Pancreas (tissue), 10 donors: Measurements from ENCODE around the gene NHLRC3. TPM values are rescaled to one million over a fixed set of nuclear protein-coding genes. Genes with fewer than 3 reads are reported as not detected.

Source experiments
- ATAC-seq, 4 donors: fragments of 200-7000 bp; cut with Tn5 transposase; one replicate each; pipeline versions ENCODE4 v1.8.0 to v1.9.1; 2020; ENCODE audit warnings: mild to moderate bottlenecking in 4 of 4, moderate library complexity in 4 of 4
- DNase-seq, 6 donors: peaks; one replicate each; pipeline ENCODE4 v3.0.0-alpha.2; 2020
- FAIRE-seq: peaks from 2 replicates; lab custom pipeline; 2012; peaks lifted over from hg19 to GRCh38; lab: Jason Lieb, UNC
- H3K27ac ChIP-seq, 4 donors: fragments of 200-600 bp; sonication (generic); 1 replicate in 3 of 4; 2 replicates in 1 of 4; pipeline versions ENCODE4 v1.5.0 to v1.8.0; 2020
- H3K27me3 ChIP-seq, 4 donors: fragments of 200-600 bp; one replicate each; pipeline ENCODE4 v1.8.0; 2021
- H3K36me3 ChIP-seq, 3 donors: fragments of 200-600 bp; sonication (generic) in 1 of 3; one replicate each; pipeline versions ENCODE4 v1.5.0 to v1.8.0; 2020 to 2021
- H3K4me1 ChIP-seq, 3 donors: fragments of 200-600 bp; one replicate each; pipeline ENCODE4 v1.8.0; 2021
- H3K4me3 ChIP-seq, 4 donors: fragments of 200-600 bp; sonication (generic) in 2 of 4; one replicate each; pipeline versions ENCODE4 v1.5.0 to v1.8.0; 2020 to 2021
- H3K9me3 ChIP-seq, 4 donors: fragments of 200-600 bp; one replicate each; pipeline ENCODE4 v1.8.0; 2021
- CTCF ChIP-seq, 4 donors: fragments of 200-600 bp; sonication (generic) in 3 of 4; IDR thresholded peaks; one replicate each; pipeline versions ENCODE4 v1.5.0 to v1.8.0; 2021; ENCODE audit warnings: antibody characterized with exemption in 4 of 4
- WGBS, 2 donors: extraction: QIAGEN DNeasy Blood & Tissue Kit; methylation state at CpG; one replicate each; pipeline ENCODE4 v1.1.7; 2013; 5-methylcytosine and 5-hydroxymethylcytosine counted together
- intact Hi-C, 3 donors: fragments of 100-400 bp; cut with DNase I; formaldehyde crosslinking; loops; one replicate each; pipeline versions ENCODE4 v1.11.1 to v1.14.2; 2022
- polyA plus RNA-seq, 2 donors: library from polyadenylated mRNA; stranded (reverse); fragments of 200-250 nt; gene quantifications; one replicate each; pipeline ENCODE4 v1.2.3, GENCODE V29; 2013
- total RNA-seq, 6 donors: library from RNA; stranded (reverse); fragmentation: NEBNext Ultra II Directional in 4 of 6; extraction: Animal tissue kit (Norgen Biotek cat#: 25700) in 4 of 6; gene quantifications; one replicate each; pipeline versions ENCODE4 v1.2.1 to v1.2.4, GENCODE V29; 2021 to 2023
- donor health status: healthy with polysubstance abuse.
- donor health status: DM: no; HTN: no; CAD: no; lungs with moderate emphysema.
- donor health status: DM: no; HTN: no; CAD: no.
- donor health status: control.
- donor health status: control.
- donor health status: Bipolar disorder and iron deficiency.
- donor health status: DM: yes; HTN: yes; CAD: no.
- donor health status: DM: no; HTN: no; CAD: no.
- donor health status: DM: no; HTN: no; CAD: no.
- donor health status: DM: yes; HTN: yes; CAD: no.

NHLRC3 gene
- total and polyA plus RNA-seq, 8 donors: 6.9 to 15.2 (median 10.0) TPM

- ATAC-seq: no peak
- DNase-seq: no peak
- FAIRE-seq: no peak
- Histone ChIP-seq H3K4me3 (no peak overlapping the region), H3K9me3 (no peaks in the 10 kb centered on the region), H3K27me3 (no peaks in the 10 kb centered on the region), H3K4me1 (no peaks in the 10 kb centered on the region), H3K36me3 (peaks cover 0 to 60% (median 26%) of the 10 kb centered on the region in 3 donors), H3K27ac (no peak overlapping the region)
- no peak for TF ChIP-seq CTCF (IDR thresholded peaks at IDR 0.05)
- intact Hi-C loops: no loop called here
- 86 to 88% methylated on average over 7 of the region's 7 CpGs for WGBS, 2 donors
Measured at GRCh38 chr13:39012608-39013007, 25.6 kb upstream of the NHLRC3 start.

GRCh38 chr13:39013462-39013861, 24.8 kb upstream of the NHLRC3 start:
- H3K27ac ChIP-seq: no peak overlapping the region
- no peak for DNase-seq
- no peaks in the 10 kb centered on the region for H3K4me1 ChIP-seq
- FAIRE-seq: no peak
- H3K27me3 ChIP-seq: no peaks in the 10 kb centered on the region
- WGBS, 2 donors: 88 to 90% methylated on average over 5 of the region's 5 CpGs
- ATAC-seq: no peak
- no peak for TF ChIP-seq CTCF (IDR thresholded peaks at IDR 0.05)
- peaks cover 0 to 60% (median 26%) of the 10 kb centered on the region in 3 donors for H3K36me3 ChIP-seq
- intact Hi-C loops: no loop called here
- no peaks in the 10 kb centered on the region for H3K9me3 ChIP-seq
- H3K4me3 ChIP-seq: no peak overlapping the region

GRCh38 chr13:39016087-39016486, 22.2 kb upstream of the NHLRC3 start:
- intact Hi-C loops: no loop called here
- WGBS, 2 donors: 76 to 77% methylated on average over 1 of the region's 1 CpG

GRCh38 chr13:39016787-39017186, 21.5 kb upstream of the NHLRC3 start:
- TF ChIP-seq CTCF (IDR thresholded peaks at IDR 0.05): peak in 1 of 4 donors; percentile 18
- intact Hi-C loops: no loop called here
- DNase-seq (no peak), ATAC-seq (peak; percentile 50 to 67 (median 62)), FAIRE-seq (no peak)
- WGBS, 2 donors: 16 to 36% methylated on average over 2 of the region's 2 CpGs
- H3K4me1 ChIP-seq: peaks cover 0 to 8% (median 0%) of the 10 kb centered on the region in 3 donors
- no peaks in the 10 kb centered on the region for H3K9me3 ChIP-seq
- no peaks in the 10 kb centered on the region for H3K27me3 ChIP-seq
- peaks cover 4 to 42% (median 17%) of the 10 kb centered on the region in 3 donors for H3K36me3 ChIP-seq
- H3K4me3 ChIP-seq: no peak overlapping the region
- H3K27ac ChIP-seq: no peak overlapping the region

More at GRCh38 chr13:39016087-39016486, 22.2 kb upstream of the NHLRC3 start:
- FAIRE-seq (no peak), DNase-seq (no peak), ATAC-seq (no peak)
- Histone ChIP-seq H3K27me3 (no peaks in the 10 kb centered on the region), H3K4me1 (peaks cover 0 to 8% (median 0%) of the 10 kb centered on the region in 3 donors), H3K27ac (no peak overlapping the region), H3K4me3 (no peak overlapping the region), H3K9me3 (no peaks in the 10 kb centered on the region), H3K36me3 (peaks cover 4 to 47% (median 17%) of the 10 kb centered on the region in 3 donors)
- no peak for TF ChIP-seq CTCF (IDR thresholded peaks at IDR 0.05)

GRCh38 chr13:39020853-39021462, 17.3 kb upstream of the NHLRC3 start:
- TF ChIP-seq CTCF (IDR thresholded peaks at IDR 0.05): no peak
- Histone ChIP-seq H3K27ac (no peak overlapping the region), H3K4me1 (peaks cover 0 to 8% (median 0%) of the 10 kb centered on the region in 3 donors), H3K27me3 (no peaks in the 10 kb centered on the region), H3K9me3 (no peaks in the 10 kb centered on the region), H3K36me3 (peaks cover 4 to 28% (median 8%) of the 10 kb centered on the region in 3 donors), H3K4me3 (no peak overlapping the region)
- 27 to 34% methylated on average over 4 of the region's 4 CpGs for whole genome bisulfite sequencing, 2 donors
- no peak for DNase-seq
- intact Hi-C loops: no loop called here
- peak; percentile 54 to 72 (median 61) for ATAC-seq
- FAIRE-seq: no peak
